HG03280 (cell line): Measurements from ENCODE around the gene IL21.
"Not testable (repeated sequence)": the region's sequence is repeated elsewhere in the genome, so short reads cannot be mapped to it uniquely, and the experiment has no call there.

Experiments used
- ATAC-seq: cut with Tn5 transposase; IDR thresholded peaks from one replicate; pipeline ENCODE4 v1.9.1; 2021; ENCODE audit warnings: mild to moderate bottlenecking, moderate library complexity; ENCODE audit not compliant: unreplicated experiment

The IL21 gene

GRCh38 chr4:122621016-122621507 lies at the start of gene IL21:
Gene IL21 (minus strand): TSS chr4:122621066. CDS start chr4:122621011, 55 bp downstream.
- no peak for ATAC-seq

- no peak for ATAC-seq
These were observed 49.3 kb upstream of the IL21 start for GRCh38 chr4:122669911-122670738.

- ATAC-seq, result no peak
These were observed 47.4 kb upstream of the IL21 start for GRCh38 chr4:122668241-122668640.

GRCh38 chr4:122666527-122667245 lies 45.8 kb upstream of the IL21 start:
- ATAC-seq, result no peak

- no peak for ATAC-seq
These were observed 44.5 kb upstream of the IL21 start for GRCh38 chr4:122665161-122665929.

GRCh38 chr4:122663814-122664610 lies 43.1 kb upstream of the IL21 start:
- no peak for ATAC-seq

- ATAC-seq, result no peak
These were observed 42.4 kb upstream of the IL21 start for GRCh38 chr4:122663291-122663690.

- ATAC-seq, result no peak
These were observed 41.8 kb upstream of the IL21 start for GRCh38 chr4:122662701-122663100.

GRCh38 chr4:122661176-122662160 lies 40.6 kb upstream of the IL21 start:
- ATAC-seq, result no peak

GRCh38 chr4:122658818-122659295 lies 38.0 kb upstream of the IL21 start:
- ATAC-seq, result peak; percentile 81

GRCh38 chr4:122658377-122658776 lies 37.5 kb upstream of the IL21 start:
- ATAC-seq, result no peak

GRCh38 chr4:122657553-122657952 lies 36.7 kb upstream of the IL21 start:
- ATAC-seq, result no peak

GRCh38 chr4:122656583-122656982 lies 35.7 kb upstream of the IL21 start:
- not testable (repeated sequence) for ATAC-seq

- ATAC-seq, result peak; percentile 70
These were observed 31.5 kb upstream of the IL21 start for GRCh38 chr4:122652379-122652778.

GRCh38 chr4:122650148-122650547 lies 29.3 kb upstream of the IL21 start:
- no peak for ATAC-seq

- no peak for ATAC-seq
These were observed 26.8 kb upstream of the IL21 start for GRCh38 chr4:122647656-122648055.

GRCh38 chr4:122643257-122643656 lies 22.4 kb upstream of the IL21 start:
- ATAC-seq, result no peak

GRCh38 chr4:122639181-122639580 lies 18.3 kb upstream of the IL21 start:
- ATAC-seq, result no peak

- peak; percentile 68 for ATAC-seq
These were observed 15.8 kb upstream of the IL21 start for GRCh38 chr4:122636697-122637096.
